Measurements from ENCODE around the gene RASSF8.

Gene RASSF8

DNA sequence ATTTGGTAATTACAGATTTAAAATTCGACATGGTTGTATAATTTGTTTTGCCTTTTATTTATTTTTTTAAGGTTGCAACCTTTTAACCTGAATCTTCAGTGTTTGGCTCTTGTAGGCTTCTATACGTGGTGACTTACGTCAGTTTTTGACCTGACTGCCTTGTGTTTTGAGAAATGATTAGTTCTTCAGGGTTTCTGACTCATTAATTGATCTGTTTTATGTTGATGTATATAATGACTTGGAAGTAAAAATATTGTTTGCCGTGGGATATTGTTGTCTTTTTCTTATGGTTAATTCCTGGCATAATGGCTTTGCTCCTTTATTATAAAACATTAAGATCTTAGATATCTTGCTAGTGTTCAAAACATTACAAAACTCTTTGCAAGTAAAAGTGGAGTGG lies 2.5 kb downstream of the RASSF8 start:
- DNase-seq (ENCODE audit: low spot score), result no peak

DNA sequence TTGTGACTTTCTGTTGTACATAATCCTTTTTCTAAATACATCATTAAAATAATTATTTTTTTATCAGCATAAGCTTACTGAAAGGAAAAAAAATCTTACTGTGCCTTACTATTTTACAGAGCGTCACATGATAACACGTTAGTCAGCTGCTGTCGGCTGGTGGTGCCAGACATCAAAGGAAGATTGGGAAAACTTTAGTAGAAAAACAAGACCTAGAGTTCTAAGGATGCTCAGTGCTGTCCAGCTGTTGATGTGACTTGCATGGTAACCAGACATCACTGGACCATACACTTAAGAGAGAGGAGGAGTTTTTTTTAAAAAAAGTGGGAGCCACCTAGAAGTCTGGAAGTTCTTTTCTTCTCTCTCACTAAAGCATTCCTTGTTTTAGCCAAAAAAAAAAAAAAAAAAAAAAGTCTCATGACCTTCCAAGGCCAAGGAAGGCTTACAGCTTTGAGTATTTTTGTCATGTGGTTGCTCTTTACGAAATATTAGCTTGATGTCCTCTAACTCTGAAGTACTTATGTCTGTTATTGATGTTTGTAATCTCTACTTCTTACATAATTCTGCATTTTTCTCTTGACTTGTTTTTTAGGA lies 4.5 kb downstream of the RASSF8 start:
- DNase-seq (ENCODE audit: low spot score), result no peak

DNA sequence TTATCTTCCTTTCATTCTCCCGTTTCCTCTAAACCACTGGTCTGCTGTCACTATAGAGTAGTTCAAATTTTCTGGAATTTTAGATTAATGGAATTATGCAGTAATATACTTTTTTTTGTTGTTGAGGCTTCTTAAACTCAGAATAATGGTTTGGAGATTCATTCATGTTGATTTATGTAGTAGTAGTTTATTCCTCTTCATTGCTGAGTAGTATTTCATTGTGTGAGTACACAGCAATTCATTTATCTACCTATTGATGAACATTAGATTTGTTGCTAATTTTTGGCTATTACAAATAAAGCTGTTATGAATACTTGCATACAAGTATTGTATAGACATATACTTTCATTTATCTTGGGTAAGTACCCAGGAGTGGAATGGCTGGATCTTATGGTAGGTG lies 7.2 kb downstream of the RASSF8 start:
- no peak for DNase-seq (ENCODE audit: low spot score)

DNA sequence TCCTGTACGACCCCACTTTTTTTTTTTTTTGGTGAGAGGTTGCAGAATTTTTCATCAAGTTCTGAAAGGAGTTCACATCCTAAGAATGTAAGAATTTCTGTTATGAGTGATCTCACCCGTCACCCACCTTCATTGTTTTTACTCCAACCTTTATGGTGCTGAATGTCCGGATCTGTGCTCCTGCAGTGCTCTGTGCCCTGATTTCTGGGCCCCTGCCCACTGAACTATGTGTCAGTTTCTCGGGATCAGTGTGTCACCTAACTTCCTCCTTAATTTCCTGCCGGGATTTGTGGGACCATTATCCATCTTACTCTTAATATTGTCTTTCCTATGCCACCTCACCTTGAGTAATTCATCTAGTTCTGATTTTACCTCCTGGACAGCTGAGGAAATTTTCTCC lies 11.6 kb downstream of the RASSF8 start:
- DNase-seq (ENCODE audit: low spot score), result no peak

DNA sequence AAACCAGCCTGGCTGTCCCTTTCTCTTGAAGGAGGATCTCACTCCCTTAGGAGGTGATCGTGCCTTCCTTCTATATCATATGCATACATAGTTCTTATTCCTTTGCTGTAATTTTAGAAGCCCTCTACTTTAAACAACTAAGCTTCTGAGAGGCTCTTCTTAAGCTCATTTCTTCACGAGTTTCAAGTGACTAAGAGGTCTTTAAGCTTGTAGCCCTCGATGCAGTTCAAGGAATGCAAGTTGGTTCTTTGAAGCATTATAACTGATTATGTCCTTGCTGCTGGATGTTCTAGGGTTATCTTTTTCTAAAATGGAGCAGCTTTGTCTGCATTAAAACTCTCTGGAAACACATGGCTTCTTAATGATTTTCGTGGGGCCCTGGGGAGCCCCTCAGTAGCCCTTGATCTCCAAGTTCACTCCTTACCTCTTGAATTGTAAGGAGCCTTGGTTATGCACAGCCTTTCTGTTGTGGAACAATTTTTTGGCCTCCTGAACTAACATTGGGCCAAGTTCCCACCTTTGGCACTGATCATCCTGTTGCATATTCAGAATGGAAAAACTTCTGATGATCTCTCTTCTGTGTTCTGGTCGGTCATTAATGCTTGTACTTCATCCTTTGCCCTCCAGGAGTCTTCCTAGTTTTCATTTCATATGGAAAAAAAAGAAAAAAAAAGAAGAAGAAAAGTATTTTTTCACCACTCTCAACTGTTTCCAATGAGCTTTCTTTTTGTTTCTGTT lies 12.6 kb downstream of the RASSF8 start:
- no peak for DNase-seq (ENCODE audit: low spot score)

DNA sequence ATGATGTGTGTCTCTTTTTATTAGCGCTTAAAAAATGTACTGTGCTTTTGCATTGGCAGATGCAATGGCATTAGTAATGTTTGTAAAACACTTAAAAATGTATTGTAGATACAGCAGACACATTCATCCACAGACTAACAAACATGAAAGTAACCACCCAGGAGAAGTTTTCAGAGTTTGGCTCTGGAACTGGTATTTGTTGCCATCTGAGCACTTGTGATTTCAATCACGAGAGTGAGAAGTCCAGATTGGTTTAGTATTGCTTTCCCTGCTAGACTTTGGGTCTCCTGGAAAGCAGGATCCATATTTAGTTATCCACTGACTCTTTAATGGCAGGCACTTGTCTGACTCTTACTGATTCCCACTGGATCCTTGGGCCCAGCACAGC lies 13.2 kb downstream of the RASSF8 start:
- no peak for DNase-seq (ENCODE audit: low spot score)

DNA sequence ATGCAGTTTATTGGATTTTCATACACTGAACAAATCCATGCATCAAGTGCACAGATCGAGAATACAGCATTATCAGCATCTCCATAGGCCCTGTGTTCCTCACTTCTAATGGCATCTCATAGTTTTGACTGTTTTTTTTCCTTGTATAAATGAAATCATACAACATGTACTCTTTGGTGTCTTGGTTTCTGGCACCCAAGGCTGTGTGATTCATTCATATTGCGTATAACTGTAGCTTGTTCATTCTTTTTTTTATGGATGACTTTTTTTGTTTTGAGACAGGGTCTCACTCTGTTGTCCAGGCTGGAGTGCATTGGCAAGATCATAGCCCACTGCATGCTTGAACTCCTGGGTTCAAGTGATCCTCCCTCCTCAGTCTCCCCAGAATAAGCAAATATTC lies 14.3 kb downstream of the RASSF8 start:
- no peak for DNase-seq (ENCODE audit: low spot score)

DNA sequence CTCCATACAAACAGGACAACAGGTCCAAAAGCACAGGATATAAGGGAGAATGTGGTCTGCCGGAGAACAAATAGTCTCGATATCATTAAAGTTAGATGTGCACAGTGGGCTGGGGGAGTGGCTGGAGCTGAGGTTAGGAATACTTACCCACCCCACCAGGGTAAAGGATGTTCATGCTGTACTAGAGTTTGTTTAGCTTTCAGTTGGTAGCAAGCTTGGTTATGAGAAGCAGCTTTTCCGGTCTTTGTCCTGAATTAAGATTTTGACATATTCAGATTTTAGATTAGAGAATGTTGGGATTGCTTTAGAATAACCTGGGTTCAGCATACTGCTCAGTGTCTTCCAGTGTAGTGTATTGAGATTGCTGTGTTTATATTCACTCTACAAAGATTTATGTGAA lies 16.7 kb downstream of the RASSF8 start:
- DNase-seq (ENCODE audit: low spot score), result no peak

DNA sequence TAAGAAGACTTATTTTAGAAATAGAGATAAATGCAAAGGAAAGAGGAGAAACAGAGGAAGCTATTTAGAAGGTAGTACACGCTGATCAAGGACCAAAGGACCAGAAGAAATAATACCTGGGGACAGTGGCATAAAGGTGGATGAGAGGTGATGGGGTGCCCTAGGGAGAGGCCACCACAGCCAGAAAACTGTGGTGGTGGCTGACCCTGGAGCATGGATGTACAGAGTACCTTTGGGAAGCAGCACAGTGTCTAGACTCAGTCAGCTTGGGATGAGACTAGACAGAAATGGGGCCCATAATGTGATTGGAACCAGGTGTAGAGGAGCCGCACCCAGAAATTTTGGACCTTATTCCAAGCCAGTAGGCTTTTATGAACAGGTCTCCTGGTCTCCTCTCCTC lies 17.2 kb downstream of the RASSF8 start:
- DNase-seq (ENCODE audit: low spot score), result no peak

DNA sequence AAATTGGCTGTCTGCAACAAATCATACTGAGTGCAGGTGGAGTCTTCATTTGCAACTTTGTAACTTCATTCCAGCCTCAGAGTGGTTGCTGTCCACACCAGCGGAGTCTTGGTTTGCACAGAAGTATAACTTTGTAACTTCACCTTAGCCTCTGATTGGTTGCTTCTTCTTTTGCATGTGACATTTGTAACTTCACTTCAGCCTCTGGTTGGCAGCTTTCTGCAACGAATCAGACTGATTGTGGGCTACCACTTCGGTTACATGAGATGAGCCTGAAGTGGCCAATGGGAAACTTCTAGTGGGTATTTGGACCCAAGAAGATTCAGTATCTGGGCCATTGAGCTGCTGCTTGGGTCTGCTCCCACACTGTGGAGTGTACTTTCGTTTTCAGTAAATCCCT lies 17.8 kb downstream of the RASSF8 start:
- no peak for DNase-seq (ENCODE audit: low spot score)

DNA sequence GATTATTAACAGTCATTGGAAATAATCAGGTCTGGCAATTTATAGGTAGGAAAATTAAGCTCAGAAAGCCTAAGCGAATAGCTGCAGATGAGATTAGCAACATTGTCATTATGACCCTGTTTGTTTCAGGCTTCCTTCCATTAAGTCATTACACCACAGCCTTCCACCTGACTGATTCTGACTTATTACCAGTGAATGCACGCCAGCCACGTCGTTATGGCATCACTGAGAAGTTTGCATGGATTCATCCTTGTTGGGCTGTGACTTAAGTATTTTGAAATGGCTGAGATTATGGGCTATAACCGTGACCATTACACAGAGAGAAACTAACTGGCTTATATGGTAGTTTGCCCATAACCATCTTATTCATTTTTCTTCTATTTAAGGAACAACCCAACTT lies 18.6 kb downstream of the RASSF8 start:
- no peak for DNase-seq (ENCODE audit: low spot score)

DNA sequence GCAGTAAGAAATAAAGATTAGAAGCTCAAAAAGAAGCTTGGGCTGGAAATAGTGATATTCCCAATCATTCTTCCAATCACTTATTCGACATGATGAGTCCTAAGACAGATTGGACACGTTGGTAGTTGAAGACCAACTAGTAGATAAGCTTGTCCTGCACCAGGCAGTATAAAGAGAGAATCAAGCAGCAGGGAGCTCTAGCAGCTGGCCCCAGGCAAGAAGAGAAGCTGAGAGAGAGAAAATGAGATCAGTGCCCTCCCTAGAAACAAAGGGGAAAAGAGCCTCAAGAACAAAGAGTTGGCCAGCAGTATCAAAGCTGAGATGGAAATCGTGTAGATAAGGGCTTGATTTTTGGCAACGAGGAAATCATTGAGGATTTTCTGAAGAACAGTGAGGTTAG lies 20.6 kb downstream of the RASSF8 start:
- DNase-seq (ENCODE audit: low spot score), result no peak

DNA sequence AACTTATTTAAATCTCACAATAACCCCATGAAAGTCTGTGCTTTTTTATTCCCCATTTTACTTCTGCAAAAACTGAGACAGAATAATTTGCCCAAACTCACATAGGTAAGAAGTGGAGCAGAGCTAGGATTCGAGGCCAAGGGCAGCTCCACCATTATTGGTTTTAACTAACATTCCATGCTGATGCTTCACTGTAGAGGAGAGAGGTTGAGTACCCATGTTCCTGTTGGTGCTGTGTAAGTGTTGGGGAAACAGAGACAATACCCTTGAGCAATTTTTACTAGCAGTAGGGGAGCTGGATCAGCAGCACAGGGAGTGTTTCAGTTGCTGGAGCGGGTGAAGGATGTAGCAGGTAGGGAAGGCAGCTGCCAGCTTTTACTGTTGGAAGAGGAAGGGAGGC lies 21.1 kb downstream of the RASSF8 start:
- DNase-seq (ENCODE audit: low spot score), result no peak

DNA sequence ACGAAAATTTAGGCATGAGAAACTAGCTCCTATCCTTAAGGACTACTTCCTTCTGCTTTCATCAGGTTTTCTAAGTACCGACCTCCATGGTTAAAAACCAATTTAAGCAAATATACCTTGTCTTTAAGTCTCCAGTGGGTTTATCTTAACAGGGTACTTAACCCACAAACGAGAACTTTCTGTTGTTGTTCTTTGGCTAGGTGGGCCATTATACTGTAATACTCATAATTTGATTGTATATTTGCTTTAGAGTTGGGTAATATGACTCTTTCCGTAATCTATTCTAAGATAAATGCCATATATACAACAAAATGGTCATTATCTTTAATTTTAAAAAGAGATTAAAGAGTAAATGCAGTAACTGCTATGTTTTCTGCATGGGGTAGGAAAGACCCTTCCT lies 21.6 kb downstream of the RASSF8 start:
- no peak for DNase-seq (ENCODE audit: low spot score)

DNA sequence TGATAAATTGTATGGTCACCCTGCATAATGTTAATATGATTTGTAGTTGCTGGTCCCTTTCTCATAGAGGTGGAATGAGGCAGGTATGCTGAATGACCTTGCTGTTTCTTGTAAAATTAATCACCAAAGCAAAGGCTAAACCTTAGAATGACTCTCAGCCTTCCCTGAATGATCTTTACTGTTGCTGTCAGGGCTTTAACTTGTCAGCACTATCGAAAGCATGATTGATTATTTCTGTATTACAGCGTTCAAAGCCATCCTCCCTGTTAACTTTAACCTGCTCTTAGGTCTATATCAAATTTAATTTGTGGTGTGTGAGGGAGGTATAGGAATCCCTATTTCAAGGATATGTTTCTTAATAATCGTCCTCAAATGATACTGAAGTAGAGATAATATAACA lies 23.1 kb downstream of the RASSF8 start:
- no peak for DNase-seq (ENCODE audit: low spot score)

DNA sequence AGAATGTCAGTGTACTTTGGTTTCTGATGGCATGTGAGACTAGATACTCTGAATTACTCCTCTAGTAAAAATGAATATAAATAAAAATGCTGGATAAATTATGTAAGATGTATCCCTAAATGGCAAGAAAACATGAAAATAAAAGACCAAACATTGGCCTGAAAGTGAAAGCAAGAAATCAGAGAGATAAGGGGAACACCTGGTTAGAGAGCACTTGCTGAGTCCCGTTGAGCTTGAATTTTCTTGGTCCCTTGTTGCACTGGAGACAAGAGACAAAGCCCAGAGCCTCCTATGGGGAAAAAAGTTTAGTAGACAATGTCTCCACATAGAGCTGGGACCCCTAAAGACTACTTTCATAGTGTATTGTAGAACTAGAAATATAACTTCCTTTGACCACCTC lies 23.9 kb downstream of the RASSF8 start:
- DNase-seq (ENCODE audit: low spot score), result no peak

DNA sequence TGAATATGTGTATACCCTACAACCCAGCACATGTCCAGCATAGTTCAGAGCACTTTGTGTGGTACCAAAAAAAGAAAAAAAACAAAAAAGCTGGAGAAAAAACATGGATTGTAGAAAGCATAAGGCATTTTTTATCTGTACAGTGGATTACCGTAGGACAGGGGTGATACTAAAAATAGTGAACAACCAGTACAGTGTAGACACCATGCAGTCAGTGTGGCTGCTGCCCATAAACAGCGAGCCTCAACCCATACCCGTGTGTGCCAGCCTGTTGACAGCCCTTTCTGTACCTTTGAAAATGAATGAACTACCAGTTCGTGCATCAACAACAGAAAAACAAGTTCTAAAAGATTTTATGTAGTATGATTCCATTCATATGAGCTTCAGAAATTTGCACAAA lies 25.1 kb downstream of the RASSF8 start:
- DNase-seq (ENCODE audit: low spot score), result no peak

DNA sequence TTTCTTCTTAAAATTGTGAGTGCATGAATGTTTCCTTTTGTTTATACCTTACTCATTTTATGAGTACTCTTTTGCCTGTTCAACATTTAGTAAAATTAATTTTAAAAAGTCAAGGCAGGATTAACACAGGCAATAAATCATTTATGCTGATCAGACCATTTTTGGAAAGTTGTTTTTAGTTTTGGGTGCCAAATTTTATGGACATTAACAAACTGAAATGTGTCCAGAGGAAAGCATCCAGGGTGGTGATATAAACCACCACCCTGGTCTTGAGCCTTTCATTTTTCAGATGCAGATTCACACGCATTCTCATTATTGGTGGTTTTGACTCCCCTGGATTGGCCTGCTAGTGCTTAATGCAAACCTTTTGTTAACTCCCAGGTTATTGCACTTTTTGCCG lies 26.3 kb downstream of the RASSF8 start:
- DNase-seq (ENCODE audit: low spot score), result no peak

DNA sequence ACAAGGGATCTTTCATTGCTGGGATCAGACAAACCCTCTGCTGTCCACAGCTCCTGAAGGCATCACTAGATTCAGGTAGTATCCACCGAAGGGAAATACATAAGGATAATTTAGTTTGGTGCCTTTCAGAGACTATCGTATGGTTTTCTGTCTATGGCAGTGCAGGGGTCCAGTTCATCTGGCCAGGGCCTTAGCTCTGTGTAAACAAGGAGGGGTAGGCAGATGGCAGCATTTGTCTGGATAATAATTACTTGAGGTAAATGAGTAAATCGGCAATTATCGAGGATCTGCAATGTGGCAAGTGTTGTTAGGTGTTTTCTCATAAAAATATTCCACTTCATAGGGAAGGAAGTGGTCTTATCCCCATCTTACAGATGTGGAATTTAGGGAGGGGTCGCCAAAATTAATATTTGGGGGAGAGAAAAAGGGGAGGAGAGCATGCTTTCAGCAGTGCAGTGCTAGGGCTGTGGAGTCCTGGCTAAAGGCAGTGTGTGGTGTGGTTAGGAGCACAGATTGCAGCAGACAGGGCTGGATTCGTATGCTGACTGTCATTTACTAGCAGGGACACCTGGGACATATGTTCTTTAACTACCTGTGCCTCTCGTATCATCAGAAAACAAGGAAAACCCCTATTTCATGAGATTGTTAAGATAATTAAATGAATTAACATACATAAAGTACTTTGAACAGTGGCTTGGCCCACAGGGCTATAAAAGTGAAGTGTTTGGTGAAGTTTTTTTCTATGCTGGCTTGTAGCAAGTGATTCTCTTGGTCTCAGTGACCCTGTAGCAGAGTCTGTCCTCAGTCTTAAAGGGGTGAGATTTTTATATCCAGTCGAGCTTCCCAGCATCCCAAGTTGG lies 27.1 kb downstream of the RASSF8 start:
- no peak for DNase-seq (ENCODE audit: low spot score)

DNA sequence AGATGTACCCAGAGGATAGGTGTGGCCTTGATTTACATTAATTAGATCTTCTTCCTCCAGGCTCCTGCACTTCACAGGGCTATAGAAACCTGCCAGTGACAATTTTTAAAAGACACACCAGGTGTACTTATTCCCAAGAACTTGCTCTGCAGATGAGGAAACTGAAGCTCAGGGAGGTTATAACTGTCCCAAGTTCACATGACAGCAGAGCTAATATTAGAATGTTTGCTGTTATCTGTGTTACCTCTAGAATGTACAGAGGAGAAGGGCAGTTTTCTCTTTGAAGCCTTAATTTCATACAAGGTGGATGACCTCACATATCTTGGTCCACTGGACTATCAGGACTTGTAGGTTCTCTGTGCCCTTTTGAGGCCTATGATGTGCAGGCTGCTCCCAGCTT lies 27.7 kb downstream of the RASSF8 start:
- DNase-seq (ENCODE audit: low spot score), result no peak

DNA sequence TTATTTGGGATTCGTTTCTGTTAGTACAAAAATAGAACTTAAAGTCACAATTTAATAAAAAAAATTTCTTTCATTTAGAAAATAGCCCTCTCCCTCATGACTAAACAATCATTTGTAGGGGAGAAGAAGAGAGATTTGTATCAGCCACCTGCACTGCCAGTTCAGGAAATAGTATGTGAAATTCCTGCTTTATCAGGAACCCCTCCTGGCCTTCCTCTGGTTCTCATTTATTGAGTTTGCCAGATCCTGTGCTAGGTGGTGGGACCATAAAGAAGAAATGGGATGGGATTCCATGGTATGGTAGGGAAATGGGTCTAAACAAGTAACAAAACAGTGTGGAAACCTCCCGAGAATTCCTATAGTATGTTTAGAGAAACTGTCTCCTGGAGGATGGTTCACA lies 30.0 kb downstream of the RASSF8 start:
- no peak for DNase-seq (ENCODE audit: low spot score)

DNA sequence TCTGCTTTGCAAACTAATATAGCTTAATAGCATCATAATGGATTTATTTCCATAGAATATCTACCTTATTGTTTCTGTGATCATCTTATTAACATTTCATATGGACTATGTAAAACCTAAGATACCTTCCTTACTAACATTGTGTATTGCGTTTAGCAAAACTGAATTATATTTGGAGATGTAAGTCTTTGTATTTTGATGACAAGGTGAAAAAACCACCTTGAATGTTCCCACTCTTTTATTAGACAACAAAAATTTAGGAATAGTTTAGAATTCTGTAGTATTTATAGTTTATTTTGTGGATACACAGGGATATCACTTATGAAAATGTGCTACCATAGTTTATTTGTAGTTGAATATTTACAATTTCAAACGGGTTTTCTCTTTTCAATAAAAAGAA lies 32.0 kb downstream of the RASSF8 start:
- DNase-seq (ENCODE audit: low spot score), result no peak

All from SK-N-DZ (cell line).